Measurements from ENCODE around the gene STK11IP. TPM values are rescaled to one million over a fixed set of nuclear protein-coding genes. Genes with fewer than 3 reads are reported as not detected.

STK11IP gene
- total RNA-seq, 1 donor from 2014 or later = 32.9 TPM

GRCh38 chr2:219641390-219642068, 43.9 kb downstream of the STK11IP start:
- no peak overlapping the region for H3K4me3 Mint-ChIP-seq
- H3K36me3 Mint-ChIP-seq (ENCODE audit: low read depth) = no peaks in the 10 kb centered on the region
- TF ChIP-seq CTCF (conservative IDR thresholded peaks at IDR 0.05) = no peak
- H3K9me3 Mint-ChIP-seq = no peaks in the 10 kb centered on the region
- no peak overlapping the region for H3K27ac Mint-ChIP-seq (ENCODE audit: unreplicated experiment)
- no peaks in the 10 kb centered on the region for H3K27me3 Mint-ChIP-seq (ENCODE audit: low read depth)
- peaks cover 20% of the 10 kb centered on the region for H3K4me1 Mint-ChIP-seq
- no peak for DNase-seq (ENCODE audit: low read depth, low spot score)

- Mint-ChIP-seq H3K36me3 (ENCODE audit: low read depth) (no peaks in the 10 kb centered on the region), H3K27ac (ENCODE audit: unreplicated experiment) (no peak overlapping the region), H3K27me3 (ENCODE audit: low read depth) (no peaks in the 10 kb centered on the region), H3K4me3 (no peak overlapping the region), H3K4me1 (peaks cover 20% of the 10 kb centered on the region), H3K9me3 (no peaks in the 10 kb centered on the region)
- no peak for DNase-seq (ENCODE audit: low read depth, low spot score)
- no peak for TF ChIP-seq CTCF (conservative IDR thresholded peaks at IDR 0.05)
Measured at GRCh38 chr2:219642069-219642454, 44.4 kb downstream of the STK11IP start.

- no peak overlapping the region for H3K27ac Mint-ChIP-seq (ENCODE audit: unreplicated experiment)
- H3K27me3 Mint-ChIP-seq (ENCODE audit: low read depth) = no peaks in the 10 kb centered on the region
- TF ChIP-seq CTCF (conservative IDR thresholded peaks at IDR 0.05) = peak; percentile 99
- peak; percentile 94 for DNase-seq (ENCODE audit: low read depth, low spot score)
- H3K36me3 Mint-ChIP-seq (ENCODE audit: low read depth) = no peaks in the 10 kb centered on the region
- H3K9me3 Mint-ChIP-seq = no peaks in the 10 kb centered on the region
- peaks cover 20% of the 10 kb centered on the region for H3K4me1 Mint-ChIP-seq
- no peak overlapping the region for H3K4me3 Mint-ChIP-seq
Measured at GRCh38 chr2:219642465-219643083, 44.9 kb downstream of the STK11IP start.

- Mint-ChIP-seq H3K27me3 (ENCODE audit: low read depth) (peaks cover 2% of the 10 kb centered on the region), H3K9me3 (no peaks in the 10 kb centered on the region), H3K4me1 (peaks cover 20% of the 10 kb centered on the region), H3K27ac (ENCODE audit: unreplicated experiment) (no peak overlapping the region), H3K4me3 (no peak overlapping the region), H3K36me3 (ENCODE audit: low read depth) (no peaks in the 10 kb centered on the region)
- no peak for TF ChIP-seq CTCF (conservative IDR thresholded peaks at IDR 0.05)
- no peak for DNase-seq (ENCODE audit: low read depth, low spot score)
Measured at GRCh38 chr2:219643084-219643473, 45.4 kb downstream of the STK11IP start.

- no peak for TF ChIP-seq CTCF (conservative IDR thresholded peaks at IDR 0.05)
- peaks cover 7% of the 10 kb centered on the region for H3K27me3 Mint-ChIP-seq (ENCODE audit: low read depth)
- H3K27ac Mint-ChIP-seq (ENCODE audit: unreplicated experiment) = no peak overlapping the region
- no peaks in the 10 kb centered on the region for H3K9me3 Mint-ChIP-seq
- no peak for DNase-seq (ENCODE audit: low read depth, low spot score)
- H3K4me1 Mint-ChIP-seq = peaks cover 20% of the 10 kb centered on the region
- no peak overlapping the region for H3K4me3 Mint-ChIP-seq
- no peaks in the 10 kb centered on the region for H3K36me3 Mint-ChIP-seq (ENCODE audit: low read depth)
Measured at GRCh38 chr2:219643788-219644398, 46.2 kb downstream of the STK11IP start.

Data from neural crest cell (in vitro differentiated cells).